ENCODE data around the gene CDC42BPB.

Gene CDC42BPB

DNA sequence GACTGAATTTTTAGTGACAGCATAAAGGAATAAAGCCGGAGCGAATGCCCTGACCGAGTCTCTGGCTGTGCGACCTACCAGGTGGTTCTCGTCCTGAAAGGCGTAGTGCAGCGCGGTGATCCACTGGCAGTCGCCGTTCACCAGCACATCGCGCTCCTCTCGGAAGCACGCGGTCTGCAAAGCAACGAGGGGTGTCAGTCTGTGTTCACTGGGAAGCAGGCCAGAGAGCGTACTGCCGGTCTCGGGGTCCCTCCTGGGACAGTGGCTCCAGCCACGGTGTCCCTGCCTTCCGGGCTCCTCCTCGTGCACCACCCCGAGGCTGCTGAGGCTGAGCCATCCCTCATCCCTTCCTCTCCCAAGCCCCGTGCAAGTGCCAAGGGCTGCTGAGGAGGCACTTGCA is 53.5 kb downstream of the CDC42BPB start:
- Histone ChIP-seq H3F3A (ENCODE audit: control insufficient read depth, insufficient read depth) (no peaks in the 10 kb centered on the region), H3K9me2 (replicated peaks; ENCODE audit: control insufficient read depth, low read length) (no peaks in the 10 kb centered on the region), H3K9me3 (ENCODE audit: control insufficient read depth, insufficient read depth, low read length) (no peaks in the 10 kb centered on the region), H3K27me3 (ENCODE audit: control insufficient read depth, low read length) (no peaks in the 10 kb centered on the region), H3K36me3 (ENCODE audit: control insufficient read depth, low read length) (no peaks in the 10 kb centered on the region), H3K79me2 (ENCODE audit: control insufficient read depth, low read length) (no peaks in the 10 kb centered on the region), H4K20me1 (ENCODE audit: control insufficient read depth, insufficient read depth, low read depth, low read length) (no peaks in the 10 kb centered on the region), H3K4me2 (ENCODE audit: low read length) (no peak overlapping the region), H3K4me3 (ENCODE audit: low read length) (no peak overlapping the region), H3K4me1 (ENCODE audit: control insufficient read depth, low read length) (peaks cover 13% of the 10 kb centered on the region), H3K27ac (ENCODE audit: low read depth, low read length) (no peak overlapping the region)
- TF ChIP-seq EZH2phosphoT487 (IDR thresholded peaks at IDR 0.05; ENCODE audit: borderline replicate concordance, low read length) (no peak), CTCF (IDR thresholded peaks at IDR 0.05; ENCODE audit: low read depth, low read length, poor library complexity, severe bottlenecking) (no peak)

GRCh38 chr14:103003351-103003615 is 54.1 kb downstream of the CDC42BPB start:
- Histone ChIP-seq H3K79me2 (ENCODE audit: control insufficient read depth, low read length) (no peaks in the 10 kb centered on the region), H4K20me1 (ENCODE audit: control insufficient read depth, insufficient read depth, low read depth, low read length) (no peaks in the 10 kb centered on the region), H3K4me1 (ENCODE audit: control insufficient read depth, low read length) (peaks cover 13% of the 10 kb centered on the region), H3F3A (ENCODE audit: control insufficient read depth, insufficient read depth) (no peaks in the 10 kb centered on the region), H3K9me3 (ENCODE audit: control insufficient read depth, insufficient read depth, low read length) (no peaks in the 10 kb centered on the region), H3K27me3 (ENCODE audit: control insufficient read depth, low read length) (no peaks in the 10 kb centered on the region), H3K9me2 (replicated peaks; ENCODE audit: control insufficient read depth, low read length) (no peaks in the 10 kb centered on the region), H3K4me2 (ENCODE audit: low read length) (no peak overlapping the region), H3K27ac (ENCODE audit: low read depth, low read length) (no peak overlapping the region), H3K36me3 (ENCODE audit: control insufficient read depth, low read length) (no peaks in the 10 kb centered on the region), H3K4me3 (ENCODE audit: low read length) (no peak overlapping the region)
- TF ChIP-seq EZH2phosphoT487 (IDR thresholded peaks at IDR 0.05; ENCODE audit: borderline replicate concordance, low read length) = no peak
- TF ChIP-seq CTCF (IDR thresholded peaks at IDR 0.05; ENCODE audit: low read depth, low read length, poor library complexity, severe bottlenecking) = no peak

GRCh38 chr14:103002578-103003350 is 54.6 kb downstream of the CDC42BPB start:
- Histone ChIP-seq H3K4me3 (ENCODE audit: low read length) (no peak overlapping the region), H3K9me3 (ENCODE audit: control insufficient read depth, insufficient read depth, low read length) (no peaks in the 10 kb centered on the region), H3K4me2 (ENCODE audit: low read length) (peak overlapping the region; percentile 27; the same call in 1 of the 2 replicates), H3K27me3 (ENCODE audit: control insufficient read depth, low read length) (no peaks in the 10 kb centered on the region), H4K20me1 (ENCODE audit: control insufficient read depth, insufficient read depth, low read depth, low read length) (no peaks in the 10 kb centered on the region), H3F3A (ENCODE audit: control insufficient read depth, insufficient read depth) (no peaks in the 10 kb centered on the region), H3K9me2 (replicated peaks; ENCODE audit: control insufficient read depth, low read length) (no peaks in the 10 kb centered on the region), H3K79me2 (ENCODE audit: control insufficient read depth, low read length) (no peaks in the 10 kb centered on the region), H3K4me1 (ENCODE audit: control insufficient read depth, low read length) (peaks cover 13% of the 10 kb centered on the region), H3K27ac (ENCODE audit: low read depth, low read length) (no peak overlapping the region), H3K36me3 (ENCODE audit: control insufficient read depth, low read length) (no peaks in the 10 kb centered on the region)
- TF ChIP-seq EZH2phosphoT487 (IDR thresholded peaks at IDR 0.05; ENCODE audit: borderline replicate concordance, low read length) (no peak), CTCF (IDR thresholded peaks at IDR 0.05; ENCODE audit: low read depth, low read length, poor library complexity, severe bottlenecking) (peak; percentile 62)

All from DOHH2 (cell line).